AG09319 (cell line): ENCODE results near the gene OPRL1.

Experiments
- DNase-seq: peaks from one replicate; pipeline ENCODE4 v3.0.0-alpha.2; 2010; ENCODE audit warnings: low read depth; ENCODE audit errors: extremely low read depth
- TF ChIP-seq, protein P1 (sequence below): IDR thresholded peaks from 2 replicates; pipeline ENCODE4 v1.5.1; 2011; ENCODE audit warnings: low read depth, mild to moderate bottlenecking, inconsistent platforms, low read length, moderate library complexity

The OPRL1 gene

DNA sequence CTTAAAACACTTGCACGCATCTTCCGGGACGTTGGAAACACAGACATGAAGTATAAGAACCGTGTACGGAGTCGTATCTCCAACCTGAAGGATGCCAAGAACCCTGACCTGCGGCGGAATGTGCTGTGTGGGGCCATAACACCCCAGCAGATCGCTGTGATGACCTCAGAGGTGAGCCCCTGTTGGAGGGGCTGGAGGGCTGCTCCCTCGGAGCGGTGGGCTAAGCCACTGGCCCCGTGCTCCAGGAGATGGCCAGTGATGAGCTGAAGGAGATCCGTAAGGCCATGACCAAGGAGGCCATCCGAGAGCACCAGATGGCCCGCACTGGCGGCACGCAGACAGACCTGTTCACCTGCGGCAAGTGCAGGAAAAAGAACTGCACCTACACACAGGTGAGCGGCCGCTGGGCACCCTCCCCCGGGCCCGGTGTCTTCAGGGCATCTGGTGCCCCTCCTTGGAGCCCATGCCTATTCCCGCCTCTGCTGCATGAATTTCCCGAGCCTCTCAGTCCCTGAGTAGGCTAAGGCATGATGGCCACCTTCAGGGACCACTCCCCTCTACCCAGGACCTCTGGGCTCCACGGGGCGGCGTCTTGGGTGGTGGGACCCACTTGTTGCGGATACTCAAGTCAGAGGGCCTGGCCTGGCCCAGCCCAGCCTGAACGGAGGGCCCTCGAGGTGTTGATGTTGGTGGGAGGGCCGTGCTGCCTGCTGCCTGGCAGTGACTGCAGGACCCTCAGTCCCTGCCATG, 9.5 kb upstream of the OPRL1 start:
- TF ChIP-seq, protein P1, sequence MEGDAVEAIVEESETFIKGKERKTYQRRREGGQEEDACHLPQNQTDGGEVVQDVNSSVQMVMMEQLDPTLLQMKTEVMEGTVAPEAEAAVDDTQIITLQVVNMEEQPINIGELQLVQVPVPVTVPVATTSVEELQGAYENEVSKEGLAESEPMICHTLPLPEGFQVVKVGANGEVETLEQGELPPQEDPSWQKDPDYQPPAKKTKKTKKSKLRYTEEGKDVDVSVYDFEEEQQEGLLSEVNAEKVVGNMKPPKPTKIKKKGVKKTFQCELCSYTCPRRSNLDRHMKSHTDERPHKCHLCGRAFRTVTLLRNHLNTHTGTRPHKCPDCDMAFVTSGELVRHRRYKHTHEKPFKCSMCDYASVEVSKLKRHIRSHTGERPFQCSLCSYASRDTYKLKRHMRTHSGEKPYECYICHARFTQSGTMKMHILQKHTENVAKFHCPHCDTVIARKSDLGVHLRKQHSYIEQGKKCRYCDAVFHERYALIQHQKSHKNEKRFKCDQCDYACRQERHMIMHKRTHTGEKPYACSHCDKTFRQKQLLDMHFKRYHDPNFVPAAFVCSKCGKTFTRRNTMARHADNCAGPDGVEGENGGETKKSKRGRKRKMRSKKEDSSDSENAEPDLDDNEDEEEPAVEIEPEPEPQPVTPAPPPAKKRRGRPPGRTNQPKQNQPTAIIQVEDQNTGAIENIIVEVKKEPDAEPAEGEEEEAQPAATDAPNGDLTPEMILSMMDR: no peak
- no peak for DNase-seq

DNA sequence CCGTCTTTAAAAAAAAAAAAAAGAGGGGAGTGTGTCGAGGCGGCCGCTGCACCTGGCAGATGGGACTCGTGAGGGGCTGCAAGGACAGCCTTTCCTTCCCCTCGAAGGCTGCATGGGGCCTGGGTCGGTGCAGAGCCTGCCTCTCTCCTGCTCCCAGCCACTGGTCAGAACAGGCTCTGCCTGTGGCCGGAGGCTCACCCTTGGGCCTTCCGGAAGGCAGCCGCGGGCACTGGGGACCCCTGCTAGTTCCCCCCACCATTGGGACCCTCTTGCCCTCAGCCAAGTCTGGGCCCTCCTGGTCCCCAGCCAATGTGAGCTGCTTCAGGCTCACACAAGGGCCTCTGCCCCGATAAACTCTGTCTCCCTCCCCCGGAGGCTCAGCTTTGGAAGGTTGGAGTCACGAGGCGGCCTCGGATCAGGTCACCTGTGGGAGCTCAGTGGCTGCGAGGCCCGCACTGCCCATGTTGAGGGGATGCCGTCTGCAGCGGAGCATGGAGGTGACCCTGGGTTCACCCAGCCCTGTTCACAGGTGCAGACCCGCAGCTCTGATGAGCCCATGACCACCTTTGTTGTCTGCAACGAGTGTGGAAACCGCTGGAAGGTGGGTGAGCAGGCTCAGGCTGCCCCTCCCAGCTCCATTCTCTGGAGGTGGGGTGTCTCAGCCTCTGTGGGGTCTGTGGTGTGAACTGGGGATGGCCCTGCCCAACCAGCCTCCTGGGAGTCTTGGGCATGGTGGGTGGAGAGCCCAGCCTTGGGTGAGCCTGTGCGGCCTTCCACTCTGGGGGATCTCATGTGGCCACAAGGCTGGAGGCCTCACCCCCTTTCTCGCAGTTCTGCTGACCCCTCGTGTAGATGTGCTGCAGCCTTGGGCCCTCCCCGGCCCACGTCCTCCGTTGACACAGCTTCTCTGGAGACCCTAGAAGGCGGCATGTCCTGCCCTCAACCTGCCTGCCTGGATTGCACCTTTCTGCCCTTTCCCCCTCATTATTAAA, 8.2 kb upstream of the OPRL1 start:
- no peak for DNase-seq

DNA sequence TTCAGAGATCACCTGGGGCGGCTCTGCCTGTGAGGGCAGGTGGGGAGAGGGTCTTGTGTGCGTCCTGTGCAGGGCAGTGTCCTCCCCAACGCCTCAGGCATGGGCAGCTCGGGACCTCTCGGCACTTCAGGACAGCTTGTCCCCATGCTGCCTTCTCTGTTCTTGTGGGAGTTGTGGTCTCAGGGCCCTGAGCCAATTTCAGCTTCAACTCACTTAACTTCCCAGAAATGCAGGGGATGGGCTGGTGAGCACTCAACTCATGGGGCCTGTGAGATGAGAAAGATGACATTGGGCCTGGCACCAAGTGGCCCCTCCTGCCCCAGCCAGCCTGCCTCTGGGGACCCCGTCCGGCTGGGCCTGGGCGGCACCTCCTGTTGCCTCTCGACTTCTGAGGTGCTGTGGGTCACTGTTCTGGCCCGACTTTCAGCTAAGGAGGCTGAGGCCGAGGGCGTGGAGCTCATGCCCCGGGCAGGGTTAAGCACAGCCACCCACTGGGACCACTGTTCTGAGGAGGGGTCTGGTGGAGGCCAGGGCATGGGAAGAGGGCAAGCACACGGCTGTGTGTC, 7.3 kb upstream of the OPRL1 start:
- no peak for DNase-seq
- TF ChIP-seq, protein P1: no peak

More for the DNA sequence above, 8.2 kb upstream of the OPRL1 start:
- TF ChIP-seq, protein P1: no peak

DNA sequence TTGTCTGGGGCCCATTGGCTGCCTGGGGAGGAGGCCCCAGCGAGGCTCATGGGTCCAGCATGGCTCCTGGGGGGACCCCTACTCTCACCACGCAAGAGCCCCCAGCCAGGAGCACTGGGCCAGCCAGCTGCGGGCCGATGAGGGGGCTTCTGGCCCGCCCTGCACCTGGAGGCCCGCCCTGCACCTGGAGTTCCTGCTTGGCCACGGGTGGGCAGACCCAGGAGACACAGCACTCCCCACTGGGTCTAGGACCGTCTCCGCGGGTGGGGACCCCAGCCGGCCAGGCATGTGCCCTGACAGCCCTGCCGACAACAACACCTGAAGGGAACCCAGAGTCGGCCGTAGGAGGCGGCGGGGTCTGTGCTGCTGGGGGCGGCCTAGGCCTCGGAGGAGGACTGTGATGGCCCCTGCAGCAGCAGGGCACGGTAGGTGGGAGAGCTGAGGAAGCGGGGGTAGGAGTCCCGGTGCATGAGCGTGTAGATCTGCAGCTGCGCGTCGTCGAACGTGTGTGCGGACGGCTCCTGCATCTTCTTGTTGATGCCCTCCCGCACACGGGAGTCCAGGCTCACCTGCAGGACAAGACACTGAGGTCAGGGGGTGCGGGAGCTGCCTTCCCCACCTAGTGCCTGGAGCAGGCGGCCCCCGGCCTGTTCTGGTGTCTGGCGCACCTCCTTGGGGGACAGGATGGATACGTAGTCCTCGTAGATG, 6.3 kb upstream of the OPRL1 start:
- TF ChIP-seq, protein P1: no peak
- no peak for DNase-seq

DNA sequence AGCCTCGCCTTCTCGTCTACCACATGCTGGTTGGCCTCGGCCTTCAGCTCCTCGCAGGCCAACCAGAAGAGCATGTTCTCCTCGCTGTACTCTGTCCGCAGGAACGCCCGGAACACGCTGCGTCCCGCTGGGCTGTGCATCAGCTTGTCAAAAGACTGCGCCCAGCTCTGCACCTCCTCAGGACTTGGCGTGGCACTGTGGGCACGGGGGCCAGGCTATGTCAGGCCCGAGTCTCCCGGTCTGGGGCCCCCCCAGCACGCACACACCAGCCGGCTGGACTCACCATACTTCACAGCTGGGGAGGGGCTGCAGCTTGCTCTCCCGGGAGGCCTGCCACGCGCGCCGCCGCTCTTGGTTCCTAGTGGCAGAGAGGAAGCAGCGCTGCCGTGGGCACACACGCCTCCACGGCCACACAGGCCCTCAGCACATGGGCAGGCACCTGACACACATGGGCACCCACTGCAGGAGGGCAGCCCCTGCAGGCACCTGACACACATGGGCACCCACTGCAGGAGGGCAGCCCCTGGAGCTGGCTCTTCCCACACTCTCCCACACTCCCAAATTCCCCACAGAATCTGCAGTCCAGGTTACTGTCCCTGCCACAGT, 5.6 kb upstream of the OPRL1 start:
- TF ChIP-seq, protein P1: no peak
- DNase-seq: no peak

DNA sequence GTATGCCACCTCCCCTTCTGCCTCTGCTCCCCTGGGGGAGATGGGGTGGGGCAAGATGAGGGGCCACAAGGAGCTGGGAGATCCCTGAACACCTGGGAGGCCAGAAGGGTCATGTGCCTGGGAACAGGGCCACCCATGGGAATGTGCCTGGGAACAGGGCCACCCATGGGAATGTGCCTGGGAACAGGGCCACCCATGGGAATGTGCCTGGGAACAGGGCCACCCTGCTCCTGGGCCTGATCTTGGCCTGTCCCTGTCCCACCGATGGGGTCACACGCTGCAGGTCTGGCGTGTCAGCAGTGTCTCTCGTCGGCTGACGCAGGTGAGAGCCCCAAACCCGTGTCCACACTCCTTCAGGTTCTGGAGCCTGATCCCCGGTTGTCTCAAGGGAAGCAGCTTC, 4.9 kb upstream of the OPRL1 start:
- TF ChIP-seq, protein P1: no peak
- DNase-seq: no peak
